Measurements from ENCODE around the gene UBFD1.

DNA sequence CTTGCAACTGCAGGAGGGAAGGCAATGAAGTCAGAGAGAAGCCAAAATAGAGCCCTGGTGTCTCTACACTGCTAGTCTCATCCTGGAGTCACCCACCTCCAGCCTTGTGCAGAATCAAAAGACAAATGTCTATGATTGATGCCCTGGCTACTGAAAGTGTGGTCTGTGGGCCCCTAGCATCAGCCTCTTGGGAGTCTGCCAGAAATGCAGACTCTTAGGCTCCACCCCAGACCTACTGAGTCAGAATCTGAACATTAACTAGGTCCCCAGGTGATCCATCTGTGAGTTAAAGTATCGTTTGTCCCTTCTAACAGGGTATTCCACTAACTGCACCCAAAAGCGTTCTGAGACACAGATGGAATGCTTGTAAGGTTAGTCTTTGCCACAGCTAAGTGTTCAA, 21.6 kb upstream of the UBFD1 start:
- TF ChIP-seq SP1 (IDR thresholded peaks at IDR 0.05), result no peak
- no peak for TF ChIP-seq CTBP1 (IDR thresholded peaks at IDR 0.05; ENCODE audit: borderline replicate concordance)
- no peak for TF ChIP-seq SUZ12 (IDR thresholded peaks at IDR 0.05)
- TF ChIP-seq TARDBP (IDR thresholded peaks at IDR 0.05), result no peak
- no peak for TF ChIP-seq FOXK2 (IDR thresholded peaks at IDR 0.05)
- no peak for TF ChIP-seq ELF4 (IDR thresholded peaks at IDR 0.05)
- no peak for TF ChIP-seq NFRKB (IDR thresholded peaks at IDR 0.05)
- TF ChIP-seq HDGF (IDR thresholded peaks at IDR 0.05; ENCODE audit: borderline replicate concordance), result no peak
- TF ChIP-seq BHLHE40 (IDR thresholded peaks at IDR 0.05; ENCODE audit: borderline replicate concordance), result no peak
- TF ChIP-seq, protein P1, sequence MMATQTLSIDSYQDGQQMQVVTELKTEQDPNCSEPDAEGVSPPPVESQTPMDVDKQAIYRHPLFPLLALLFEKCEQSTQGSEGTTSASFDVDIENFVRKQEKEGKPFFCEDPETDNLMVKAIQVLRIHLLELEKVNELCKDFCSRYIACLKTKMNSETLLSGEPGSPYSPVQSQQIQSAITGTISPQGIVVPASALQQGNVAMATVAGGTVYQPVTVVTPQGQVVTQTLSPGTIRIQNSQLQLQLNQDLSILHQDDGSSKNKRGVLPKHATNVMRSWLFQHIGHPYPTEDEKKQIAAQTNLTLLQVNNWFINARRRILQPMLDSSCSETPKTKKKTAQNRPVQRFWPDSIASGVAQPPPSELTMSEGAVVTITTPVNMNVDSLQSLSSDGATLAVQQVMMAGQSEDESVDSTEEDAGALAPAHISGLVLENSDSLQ (IDR thresholded peaks at IDR 0.05), result no peak
- no peak for TF ChIP-seq ARNT (IDR thresholded peaks at IDR 0.05)
- no peak for TF ChIP-seq FOXM1 (IDR thresholded peaks at IDR 0.05; ENCODE audit: borderline replicate concordance)
- TF ChIP-seq LEF1 (IDR thresholded peaks at IDR 0.05; ENCODE audit: borderline replicate concordance), result no peak
- TF ChIP-seq FOXA1 (IDR thresholded peaks at IDR 0.05), result no peak
